GM12872 (cell line): ENCODE measurements around the gene CHADL.

Source experiments
- TF ChIP-seq, protein P1 (sequence below): IDR thresholded peaks from 3 replicates; pipeline ENCODE4 v1.5.1; 2011; ENCODE audit warnings: low read depth, mild to moderate bottlenecking, low read length, moderate library complexity; ENCODE audit not compliant: insufficient read depth

Gene CHADL

DNA sequence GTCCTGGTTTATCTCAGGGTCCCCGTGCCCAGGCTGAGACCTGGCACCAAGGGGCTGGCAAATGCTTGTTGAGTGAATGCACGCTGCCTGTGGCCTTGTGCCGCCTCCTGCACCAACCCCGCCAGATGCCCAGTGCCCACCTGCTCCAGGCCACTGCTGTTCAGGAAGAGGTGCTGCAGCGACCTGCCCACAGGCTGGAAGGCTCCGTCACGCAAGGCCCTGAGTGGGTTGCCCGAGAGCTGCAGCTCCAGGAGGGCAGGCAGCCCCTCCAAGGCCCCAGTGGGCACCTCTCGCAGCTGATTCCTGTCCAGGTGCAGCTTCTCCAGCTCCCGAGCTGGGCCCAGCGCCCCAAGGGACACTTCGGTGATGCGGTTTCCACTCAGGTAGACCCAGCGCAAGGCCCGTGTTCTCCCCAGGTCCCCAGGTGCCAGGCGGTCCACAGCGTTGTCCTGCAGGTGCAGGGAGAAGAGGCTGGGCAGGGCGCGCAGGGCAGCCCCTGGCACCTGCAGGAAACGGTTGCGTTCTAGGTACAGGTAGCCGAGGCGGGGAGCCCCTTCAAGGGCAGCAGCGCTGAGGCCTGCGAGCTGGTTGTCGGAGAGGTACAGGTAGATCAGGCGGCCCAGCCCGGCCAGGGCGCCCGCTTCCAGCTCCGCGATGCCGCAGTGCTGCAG is 3.6 kb downstream of the CHADL start:
- TF ChIP-seq, protein P1, sequence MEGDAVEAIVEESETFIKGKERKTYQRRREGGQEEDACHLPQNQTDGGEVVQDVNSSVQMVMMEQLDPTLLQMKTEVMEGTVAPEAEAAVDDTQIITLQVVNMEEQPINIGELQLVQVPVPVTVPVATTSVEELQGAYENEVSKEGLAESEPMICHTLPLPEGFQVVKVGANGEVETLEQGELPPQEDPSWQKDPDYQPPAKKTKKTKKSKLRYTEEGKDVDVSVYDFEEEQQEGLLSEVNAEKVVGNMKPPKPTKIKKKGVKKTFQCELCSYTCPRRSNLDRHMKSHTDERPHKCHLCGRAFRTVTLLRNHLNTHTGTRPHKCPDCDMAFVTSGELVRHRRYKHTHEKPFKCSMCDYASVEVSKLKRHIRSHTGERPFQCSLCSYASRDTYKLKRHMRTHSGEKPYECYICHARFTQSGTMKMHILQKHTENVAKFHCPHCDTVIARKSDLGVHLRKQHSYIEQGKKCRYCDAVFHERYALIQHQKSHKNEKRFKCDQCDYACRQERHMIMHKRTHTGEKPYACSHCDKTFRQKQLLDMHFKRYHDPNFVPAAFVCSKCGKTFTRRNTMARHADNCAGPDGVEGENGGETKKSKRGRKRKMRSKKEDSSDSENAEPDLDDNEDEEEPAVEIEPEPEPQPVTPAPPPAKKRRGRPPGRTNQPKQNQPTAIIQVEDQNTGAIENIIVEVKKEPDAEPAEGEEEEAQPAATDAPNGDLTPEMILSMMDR = no peak; the same call in 2 of the 3 replicates

DNA sequence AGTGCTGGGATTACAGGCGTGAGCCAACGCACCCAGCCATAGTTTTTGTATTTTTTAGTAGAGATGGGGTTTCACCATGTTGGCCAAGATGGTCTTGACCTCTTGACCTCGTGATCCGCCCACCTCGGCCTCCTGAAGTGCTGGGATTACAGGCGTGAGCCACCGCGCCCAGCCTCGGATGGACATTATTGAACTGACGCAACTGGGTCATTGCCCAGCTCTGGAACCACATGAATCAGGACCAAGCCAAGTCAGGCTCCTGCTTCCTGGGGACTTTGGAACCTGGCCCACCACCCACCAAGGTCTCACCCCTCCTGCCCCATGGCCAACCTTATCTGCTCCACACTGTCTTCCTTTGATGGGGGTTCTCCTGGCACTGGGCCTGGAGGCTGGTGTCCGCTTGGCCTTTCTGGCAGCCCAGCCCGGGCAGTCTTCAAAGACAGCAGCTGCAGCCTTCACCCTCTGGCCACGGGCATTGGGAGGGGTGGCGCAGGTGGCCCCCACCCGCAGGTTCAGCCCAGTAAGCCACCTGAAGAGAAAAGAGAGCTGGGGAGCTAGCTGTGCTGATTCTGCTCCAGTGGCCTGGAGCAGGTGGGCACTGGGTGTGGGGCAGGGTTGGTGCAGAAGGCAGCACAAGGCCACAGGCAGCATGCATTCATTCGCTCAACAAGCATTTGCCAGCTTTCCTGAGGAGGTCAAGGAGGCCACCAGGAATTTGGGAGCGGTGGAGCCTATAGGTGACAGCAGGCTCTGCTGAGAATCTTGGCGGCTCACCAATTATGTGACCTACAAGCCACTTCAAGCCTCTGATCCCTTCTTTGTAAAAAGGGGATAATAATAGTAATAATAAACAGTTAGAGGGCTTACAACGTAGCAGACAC is 5.7 kb downstream of the CHADL start:
- TF ChIP-seq, protein P1 = no peak

DNA sequence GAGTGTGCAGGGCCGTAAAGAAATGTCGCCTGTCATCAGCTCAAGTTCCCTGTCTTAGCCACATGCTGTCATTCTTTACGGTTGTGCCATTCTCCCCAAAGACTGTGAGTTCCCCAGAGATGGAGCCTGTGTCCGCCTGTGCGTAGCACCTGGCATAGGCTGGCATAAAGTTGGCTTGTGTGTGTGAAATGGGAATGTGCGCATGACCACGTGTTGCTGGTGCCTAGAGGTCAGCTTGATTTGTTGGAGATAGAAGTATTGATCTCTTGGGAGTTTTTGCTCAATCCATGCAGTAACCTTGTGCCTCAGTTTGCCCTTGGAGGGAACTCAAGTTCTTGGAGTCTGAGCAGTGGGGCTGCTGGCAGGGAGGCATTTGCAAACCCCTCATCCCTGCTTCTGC is 9.4 kb downstream of the CHADL start:
- TF ChIP-seq, protein P1 = no peak

DNA sequence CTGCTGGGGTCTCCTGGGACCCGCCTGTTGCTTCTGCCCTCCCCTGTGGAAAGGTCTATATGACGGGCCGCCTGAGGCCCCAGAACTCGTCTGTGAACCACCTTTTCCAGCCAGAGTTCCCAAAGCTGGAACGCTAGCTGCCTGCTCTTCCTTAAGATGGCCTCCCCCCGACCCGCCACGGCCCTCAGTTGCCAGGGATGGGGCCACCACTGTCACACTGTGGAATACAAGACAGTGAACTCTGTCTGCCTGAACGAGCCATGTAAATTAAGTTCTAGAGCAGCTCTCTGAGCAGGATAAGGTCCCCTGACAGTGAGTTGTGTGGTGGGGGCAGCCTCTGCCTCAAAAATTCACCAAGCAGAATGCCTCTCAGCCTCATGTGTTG is 10.3 kb downstream of the CHADL start:
- TF ChIP-seq, protein P1 = no peak

DNA sequence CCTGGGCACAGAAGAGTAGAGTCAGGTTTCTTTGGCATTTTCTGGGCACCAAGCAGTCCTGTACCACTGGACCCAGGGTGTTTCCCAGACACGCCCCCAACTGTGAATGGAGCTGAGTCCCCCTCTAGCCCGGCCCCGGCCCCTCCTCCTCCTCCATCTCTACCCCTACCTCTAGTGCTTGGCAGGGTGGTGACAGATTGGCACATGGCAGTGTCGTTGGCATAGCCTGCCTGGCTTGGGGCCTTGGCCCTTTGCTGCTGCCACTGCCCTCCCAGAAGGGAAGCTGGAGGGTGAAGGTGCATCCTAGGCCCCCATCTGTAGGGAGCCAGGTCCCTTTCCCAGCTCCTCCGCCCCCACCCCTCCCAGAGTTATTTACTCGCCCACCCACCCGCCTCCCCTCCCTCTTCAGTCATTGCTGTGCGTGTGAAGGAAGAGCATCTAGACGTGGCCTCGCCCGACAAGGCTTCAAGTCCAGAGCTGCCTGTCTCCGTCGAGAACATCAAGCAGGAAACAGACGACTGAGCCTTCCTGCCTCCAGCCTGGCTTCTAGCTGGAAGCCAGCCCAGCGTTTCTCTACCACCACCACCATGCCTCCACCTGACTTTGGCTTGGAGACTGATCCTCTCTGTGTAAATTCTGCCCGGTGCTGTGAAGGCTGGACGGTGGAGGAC is 10.9 kb downstream of the CHADL start:
- TF ChIP-seq, protein P1 = no peak

DNA sequence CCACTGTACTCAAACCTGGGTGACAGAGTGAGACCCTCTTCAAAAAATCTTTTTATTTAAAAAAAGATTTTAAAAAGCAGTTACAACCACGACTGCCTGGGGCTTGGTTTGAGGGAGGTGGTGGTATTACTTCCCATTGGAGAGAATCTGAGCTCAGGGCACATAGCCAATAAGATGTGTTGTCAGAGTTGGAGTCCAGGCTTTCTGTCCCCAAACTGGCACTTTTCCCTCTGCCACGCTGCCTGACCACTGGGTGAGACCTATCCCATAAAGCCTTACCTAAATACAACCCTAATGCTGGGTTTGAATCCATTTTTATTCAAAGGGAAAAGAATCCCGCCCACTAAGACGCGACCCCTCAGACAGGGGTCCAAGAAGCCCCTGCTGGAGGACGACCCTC is 11.5 kb downstream of the CHADL start:
- TF ChIP-seq, protein P1 = no peak
